Erythroblast (primary cell): ENCODE results near the gene ZDHHC21.

Experiments used
- GATA1 ChIP-seq: IDR thresholded peaks from 2 replicates; pipeline ENCODE4 v1.6.1; 2011; ENCODE audit warnings: low read depth, mild to moderate bottlenecking, control low read depth, low read length, moderate library complexity
- POLR2A ChIP-seq: IDR thresholded peaks from 2 replicates; pipeline ENCODE4 v1.6.1; 2011; ENCODE audit warnings: mild to moderate bottlenecking, low read length

GRCh38 chr9:14563902-14564624 is 129.2 kb downstream of the ZDHHC21 start:
- TF ChIP-seq POLR2A (no peak), GATA1 (no peak)
